Immature natural killer cell (primary cell): ENCODE measurements around the gene LRRC4. TPM values are rescaled to one million over a fixed set of nuclear protein-coding genes. Genes with fewer than 3 reads are reported as not detected.

Experiments used
- DNase-seq, 3 donors: peaks; one replicate each; pipeline ENCODE4 v3.0.0; 2022; ENCODE audit warnings: mixed read lengths in 1 of 3
- H3K27ac Mint-ChIP-seq, 6 donors: one replicate each; pipeline ENCODE4 v1.8.0; 2020; ENCODE audit warnings: mixed read lengths in 6 of 6, mild to moderate bottlenecking in 5 of 6, inconsistent platforms in 4 of 6, moderate library complexity in 3 of 6
- H3K27me3 Mint-ChIP-seq, 3 donors: one replicate each; pipeline ENCODE4 v1.8.0; 2020 to 2021; ENCODE audit warnings: low read depth in 3 of 3, mild to moderate bottlenecking in 3 of 3, mixed read lengths in 3 of 3, moderate library complexity in 3 of 3, inconsistent platforms in 1 of 3
- H3K36me3 Mint-ChIP-seq, 3 donors: one replicate each; pipeline ENCODE4 v1.8.0; 2020; ENCODE audit warnings: mixed read lengths in 3 of 3, inconsistent platforms in 2 of 3, mild to moderate bottlenecking in 2 of 3
- H3K4me1 Mint-ChIP-seq, 2 donors: one replicate each; pipeline ENCODE4 v1.8.0; 2020; ENCODE audit warnings: inconsistent platforms in 2 of 2, mild to moderate bottlenecking in 2 of 2, mixed read lengths in 2 of 2, moderate library complexity in 1 of 2
- H3K4me3 Mint-ChIP-seq, 5 donors: one replicate each; pipeline ENCODE4 v1.8.0; 2020; ENCODE audit warnings: mild to moderate bottlenecking in 5 of 5, mixed read lengths in 5 of 5, inconsistent platforms in 3 of 5, moderate library complexity in 3 of 5
- H3K9me3 Mint-ChIP-seq, 6 donors: one replicate each; pipeline ENCODE4 v1.8.0; 2020; ENCODE audit warnings: mild to moderate bottlenecking in 6 of 6, mixed read lengths in 6 of 6, inconsistent platforms in 4 of 6, moderate library complexity in 3 of 6
- polyA plus RNA-seq, 3 donors: library from polyadenylated mRNA; unstranded; fragments of 300-500 nt; fragmentation: Illumina TruSeq; gene quantifications; one replicate each; pipeline ENCODE4 v1.2.3, GENCODE V29; 2021

The LRRC4 gene
- polyA plus RNA-seq, 3 donors from 2014 or later = 0.08 to 0.36 TPM; not detected in 1

GRCh38 chr7:128020159-128020558, 11.1 kb downstream of the LRRC4 start:
- Mint-ChIP-seq H3K27ac (no peak overlapping the region), H3K27me3 (peaks cover 0 to 2% (median 0%) of the 10 kb centered on the region in 3 donors), H3K36me3 (peaks cover 4 to 10% (median 5%) of the 10 kb centered on the region in 3 donors), H3K9me3 (no peaks in the 10 kb centered on the region), H3K4me1 (no peaks in the 10 kb centered on the region), H3K4me3 (no peak overlapping the region)
- DNase-seq = no peak

DNA sequence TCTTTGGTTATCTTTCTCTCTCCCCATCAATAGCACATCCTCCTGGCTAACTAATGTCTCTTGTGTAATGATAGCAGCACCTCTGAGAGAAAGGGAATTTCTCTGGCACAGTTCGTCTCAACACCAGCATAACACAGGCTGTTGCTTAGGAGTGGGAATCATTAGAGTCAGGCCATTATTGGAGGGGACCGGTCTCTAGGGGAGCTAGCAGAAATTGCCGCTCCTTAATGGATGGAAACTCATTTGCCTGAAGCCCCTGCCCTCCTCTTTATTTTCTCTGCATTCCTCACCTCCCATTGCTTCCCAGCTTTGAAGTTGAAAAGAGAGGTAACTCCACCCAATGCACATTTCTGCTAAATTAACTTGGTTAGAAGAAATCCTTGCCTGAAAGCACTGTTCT, 11.9 kb downstream of the LRRC4 start:
- no peak overlapping the region for H3K4me3 Mint-ChIP-seq
- no peaks in the 10 kb centered on the region for H3K4me1 Mint-ChIP-seq
- no peaks in the 10 kb centered on the region for H3K9me3 Mint-ChIP-seq
- H3K27ac Mint-ChIP-seq = no peak overlapping the region
- peaks cover 4 to 10% (median 5%) of the 10 kb centered on the region in 3 donors for H3K36me3 Mint-ChIP-seq
- DNase-seq = no peak
- peaks cover 0 to 2% (median 0%) of the 10 kb centered on the region in 3 donors for H3K27me3 Mint-ChIP-seq

DNA sequence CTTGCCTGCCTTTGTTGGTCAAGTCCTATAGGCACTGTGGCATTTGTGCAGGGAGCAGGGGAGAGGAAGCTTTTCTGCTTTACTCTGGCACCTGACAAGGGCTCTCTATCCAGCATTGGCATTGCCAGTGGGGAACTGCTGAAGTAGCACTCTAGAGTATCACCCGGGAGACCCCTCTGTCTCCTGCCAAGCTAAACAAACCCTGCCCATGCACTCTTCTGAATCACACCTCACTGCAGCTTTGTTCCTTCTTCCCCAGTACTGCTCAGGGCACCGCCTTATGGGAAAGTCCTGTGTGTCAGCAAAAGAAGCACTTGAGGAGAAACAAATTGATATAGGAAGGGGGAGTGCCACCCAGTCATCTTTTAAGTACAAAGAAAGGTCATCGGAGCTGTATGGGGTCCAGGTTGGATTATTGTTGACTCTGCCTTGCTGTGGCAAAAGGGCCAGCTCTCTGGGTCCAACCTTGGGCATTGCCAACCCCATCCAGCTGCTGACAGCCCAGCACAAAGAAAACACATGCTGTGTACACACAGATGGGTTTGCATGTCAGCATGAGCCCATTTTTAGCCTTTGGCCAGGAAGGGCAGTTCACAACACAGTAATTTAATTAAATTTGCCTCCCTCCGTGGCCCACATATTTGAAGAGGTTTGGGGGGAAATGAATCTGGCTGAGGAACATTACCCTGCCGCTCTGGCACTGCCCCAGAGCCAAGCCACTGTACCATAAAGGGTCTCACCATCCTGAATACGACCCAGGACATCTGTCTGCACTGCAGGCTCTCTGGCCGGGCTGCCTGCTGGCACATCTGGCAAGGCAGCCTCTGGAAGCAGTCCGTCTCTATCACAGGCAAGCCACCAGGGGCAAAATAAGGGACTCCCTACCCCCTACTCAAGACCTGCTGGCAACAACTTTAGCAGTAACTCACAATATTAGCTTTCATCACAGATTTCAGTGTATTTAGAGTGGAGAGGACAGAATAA, 13.1 kb downstream of the LRRC4 start:
- peaks cover 4 to 10% (median 5%) of the 10 kb centered on the region in 3 donors for H3K36me3 Mint-ChIP-seq
- H3K4me3 Mint-ChIP-seq = no peak overlapping the region
- H3K27ac Mint-ChIP-seq = no peak overlapping the region
- peaks cover 0 to 2% (median 0%) of the 10 kb centered on the region in 3 donors for H3K27me3 Mint-ChIP-seq
- no peaks in the 10 kb centered on the region for H3K9me3 Mint-ChIP-seq
- no peaks in the 10 kb centered on the region for H3K4me1 Mint-ChIP-seq
- DNase-seq = no peak

DNA sequence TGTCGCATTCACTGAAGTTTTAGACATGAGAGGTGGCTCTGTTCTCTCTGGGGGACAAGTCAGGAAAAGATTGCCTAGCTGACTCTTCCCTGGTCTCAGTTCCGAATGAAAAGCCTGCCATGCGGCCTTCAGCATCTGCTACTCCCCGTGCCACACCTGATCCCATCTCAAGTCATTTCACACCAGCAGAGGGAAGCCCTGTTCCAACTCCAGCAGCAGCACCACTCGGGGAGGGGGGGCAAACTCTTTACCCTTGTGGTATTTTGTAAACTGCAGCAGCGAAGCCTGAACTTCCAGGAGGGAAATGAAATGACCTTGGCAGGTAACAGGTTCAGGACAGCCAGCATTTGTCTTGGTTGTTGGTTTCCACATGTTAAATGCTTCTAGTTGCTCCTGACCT, 13.8 kb downstream of the LRRC4 start:
- peaks cover 0 to 2% (median 0%) of the 10 kb centered on the region in 3 donors for H3K27me3 Mint-ChIP-seq
- no peak overlapping the region for H3K27ac Mint-ChIP-seq
- no peaks in the 10 kb centered on the region for H3K4me1 Mint-ChIP-seq
- no peak for DNase-seq
- H3K9me3 Mint-ChIP-seq = no peaks in the 10 kb centered on the region
- peaks cover 5 to 7% (median 7%) of the 10 kb centered on the region in 3 donors for H3K36me3 Mint-ChIP-seq
- H3K4me3 Mint-ChIP-seq = no peak overlapping the region

DNA sequence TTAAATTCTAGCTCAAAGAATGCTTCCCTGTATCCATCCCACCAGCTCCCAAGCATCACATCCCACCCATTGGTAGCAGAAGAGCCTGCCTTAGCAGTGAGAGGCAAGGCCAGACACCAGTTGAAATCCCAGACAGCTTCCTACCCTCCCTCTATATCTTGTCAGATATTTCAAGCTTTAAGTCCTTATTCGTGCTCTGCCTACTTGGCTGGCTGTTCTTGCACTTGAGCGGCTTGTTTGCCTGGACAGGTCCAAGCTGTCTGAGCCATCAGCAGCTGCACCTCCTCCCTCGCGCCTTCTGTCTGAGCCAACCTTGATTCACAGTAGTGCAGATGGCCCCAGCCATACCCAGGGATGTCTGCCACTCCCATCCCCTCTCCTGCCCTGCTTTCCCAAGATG, 16.4 kb downstream of the LRRC4 start:
- H3K27me3 Mint-ChIP-seq = peaks cover 0 to 2% (median 0%) of the 10 kb centered on the region in 3 donors
- H3K36me3 Mint-ChIP-seq = peaks cover 0 to 8% (median 3%) of the 10 kb centered on the region in 3 donors
- no peaks in the 10 kb centered on the region for H3K4me1 Mint-ChIP-seq
- H3K27ac Mint-ChIP-seq = no peak overlapping the region
- no peaks in the 10 kb centered on the region for H3K9me3 Mint-ChIP-seq
- no peak overlapping the region for H3K4me3 Mint-ChIP-seq
- no peak for DNase-seq

GRCh38 chr7:128011131-128011661, 20.0 kb downstream of the LRRC4 start:
- Mint-ChIP-seq H3K9me3 (no peaks in the 10 kb centered on the region), H3K4me3 (no peak overlapping the region), H3K4me1 (no peaks in the 10 kb centered on the region), H3K36me3 (peaks cover 3 to 8% (median 6%) of the 10 kb centered on the region in 3 donors), H3K27ac (peak overlapping the region in 1 of 6 donors; percentile 47), H3K27me3 (no peaks in the 10 kb centered on the region)
- no peak for DNase-seq

- peaks cover 3 to 8% (median 6%) of the 10 kb centered on the region in 3 donors for H3K36me3 Mint-ChIP-seq
- no peaks in the 10 kb centered on the region for H3K27me3 Mint-ChIP-seq
- H3K4me1 Mint-ChIP-seq = no peaks in the 10 kb centered on the region
- no peak for DNase-seq
- H3K4me3 Mint-ChIP-seq = no peak overlapping the region
- no peak overlapping the region for H3K27ac Mint-ChIP-seq
- H3K9me3 Mint-ChIP-seq = no peaks in the 10 kb centered on the region
These were observed 20.7 kb downstream of the LRRC4 start for GRCh38 chr7:128010391-128011127.

GRCh38 chr7:128008744-128009143, 22.5 kb downstream of the LRRC4 start:
- Mint-ChIP-seq H3K36me3 (peaks cover 3 to 6% (median 4%) of the 10 kb centered on the region in 3 donors), H3K27me3 (no peaks in the 10 kb centered on the region), H3K4me3 (no peak overlapping the region), H3K9me3 (no peaks in the 10 kb centered on the region), H3K27ac (no peak overlapping the region), H3K4me1 (peaks cover 11 to 18% of the 10 kb centered on the region in 2 donors)
- DNase-seq = no peak

GRCh38 chr7:128008141-128008540, 23.1 kb downstream of the LRRC4 start:
- Mint-ChIP-seq H3K27ac (no peak overlapping the region), H3K27me3 (no peaks in the 10 kb centered on the region), H3K9me3 (no peaks in the 10 kb centered on the region), H3K4me3 (no peak overlapping the region), H3K36me3 (peaks cover 3 to 6% (median 4%) of the 10 kb centered on the region in 3 donors), H3K4me1 (peaks cover 17 to 24% of the 10 kb centered on the region in 2 donors)
- DNase-seq = no peak

DNA sequence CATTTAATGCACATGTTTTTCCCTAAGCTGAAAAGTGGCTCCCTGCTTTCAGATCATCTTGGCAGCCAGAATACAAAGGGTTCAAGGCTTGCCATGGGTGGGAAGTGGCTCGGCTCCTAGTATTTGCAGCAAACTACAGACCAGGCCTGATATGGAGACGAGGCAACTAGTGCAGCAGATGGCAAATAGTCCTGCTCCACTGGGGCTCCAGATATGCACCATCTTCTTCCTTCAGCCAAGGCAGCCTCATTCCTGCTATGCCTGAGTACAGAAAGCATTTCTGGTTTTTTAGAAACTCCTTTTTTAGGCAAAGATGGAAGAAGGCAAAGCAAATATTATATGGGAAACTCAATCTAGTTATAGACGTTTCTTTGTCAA, 23.9 kb downstream of the LRRC4 start:
- Mint-ChIP-seq H3K36me3 (peaks cover 0 to 6% (median 4%) of the 10 kb centered on the region in 3 donors), H3K4me3 (no peak overlapping the region), H3K27me3 (no peaks in the 10 kb centered on the region), H3K4me1 (peaks cover 25% of the 10 kb centered on the region in 2 donors), H3K27ac (no peak overlapping the region), H3K9me3 (no peaks in the 10 kb centered on the region)
- DNase-seq = no peak

DNA sequence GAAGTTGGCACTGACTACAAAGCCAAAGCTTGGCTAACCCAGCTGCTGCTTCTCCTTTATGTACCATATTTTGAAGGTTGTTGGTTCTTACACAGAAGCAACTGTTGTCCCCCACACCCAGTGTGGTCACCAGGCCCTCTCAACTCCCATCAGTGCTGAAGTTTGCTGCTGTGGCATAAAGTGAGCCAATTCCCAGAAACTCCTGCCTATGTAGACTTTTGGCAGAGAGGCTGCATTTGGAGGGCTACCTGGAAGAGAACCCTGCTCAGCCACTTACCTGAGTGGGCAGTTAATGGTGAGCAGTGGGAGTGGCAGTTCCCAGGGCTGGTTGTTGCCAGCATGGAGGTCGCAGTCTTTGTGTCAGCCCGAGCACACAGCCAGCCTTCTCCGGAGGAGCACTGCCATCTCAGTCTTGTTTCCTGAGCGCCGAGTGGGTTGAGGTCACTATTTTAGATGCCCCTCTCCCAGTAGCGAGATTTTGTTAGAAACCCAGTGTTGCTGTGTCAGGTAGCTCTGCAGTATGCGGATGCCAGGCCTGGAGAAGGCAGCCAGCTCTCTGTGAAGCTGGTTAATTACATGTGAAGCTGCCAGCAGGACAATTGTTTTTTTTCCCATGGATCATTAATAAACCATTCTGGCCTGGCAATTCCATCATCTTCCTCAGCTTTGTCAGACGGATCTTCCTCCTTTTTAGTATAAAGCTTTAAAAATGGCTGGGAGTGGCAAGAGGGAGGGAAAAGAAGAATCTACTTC, 24.5 kb downstream of the LRRC4 start:
- H3K27ac Mint-ChIP-seq = no peak overlapping the region

DNA sequence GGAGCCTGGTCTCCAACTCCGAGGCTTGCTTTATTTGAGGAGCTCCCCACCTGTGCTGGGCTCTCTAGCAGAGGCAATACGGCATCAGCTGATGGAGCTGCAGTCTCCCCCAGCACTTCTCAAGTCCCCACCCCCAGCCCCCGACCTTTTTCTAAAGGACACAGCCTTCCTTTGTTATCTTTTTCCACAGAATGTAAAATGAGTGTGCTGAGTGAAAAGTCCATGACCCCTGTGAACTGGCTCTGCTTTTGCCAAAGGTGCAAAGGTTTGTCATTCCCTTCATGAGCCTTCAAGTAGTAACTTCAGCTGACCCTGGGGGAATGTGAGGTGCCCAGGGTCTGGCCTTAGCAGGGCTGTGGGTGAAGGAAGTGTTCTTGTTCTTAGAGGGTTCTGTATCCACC, 25.5 kb downstream of the LRRC4 start:
- no peaks in the 10 kb centered on the region for H3K27me3 Mint-ChIP-seq
- H3K27ac Mint-ChIP-seq = peak overlapping the region in 2 of 6 donors; percentile 19 to 27
- DNase-seq = no peak
- H3K4me1 Mint-ChIP-seq = peaks cover 25% of the 10 kb centered on the region in 2 donors
- H3K36me3 Mint-ChIP-seq = peaks cover 0 to 7% (median 6%) of the 10 kb centered on the region in 3 donors
- no peak overlapping the region for H3K4me3 Mint-ChIP-seq
- H3K9me3 Mint-ChIP-seq = no peaks in the 10 kb centered on the region

More for the DNA sequence above, 24.5 kb downstream of the LRRC4 start:
- peaks cover 0 to 6% (median 4%) of the 10 kb centered on the region in 3 donors for H3K36me3 Mint-ChIP-seq
- no peaks in the 10 kb centered on the region for H3K9me3 Mint-ChIP-seq
- no peak for DNase-seq
- no peak overlapping the region for H3K4me3 Mint-ChIP-seq
- peaks cover 25% of the 10 kb centered on the region in 2 donors for H3K4me1 Mint-ChIP-seq
- no peaks in the 10 kb centered on the region for H3K27me3 Mint-ChIP-seq

DNA sequence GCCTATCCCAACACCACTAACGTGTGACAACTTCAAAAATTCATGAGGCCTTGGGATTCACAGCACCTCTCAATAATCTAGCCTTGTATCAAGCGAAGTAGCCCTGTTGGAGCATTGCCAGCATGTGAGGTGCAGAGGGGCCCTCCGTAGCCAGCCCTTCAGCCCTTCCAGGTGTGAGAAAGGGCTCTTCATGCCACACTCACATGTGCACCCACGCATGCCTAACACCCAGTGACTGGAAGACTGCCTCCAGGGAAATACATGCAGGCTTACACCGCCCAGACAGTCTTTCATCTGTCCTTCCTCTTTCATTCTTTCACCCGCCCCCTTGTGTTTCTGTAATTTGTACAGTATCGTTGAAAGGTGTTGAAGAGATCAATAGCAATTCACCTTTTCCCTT, 26.1 kb downstream of the LRRC4 start:
- Mint-ChIP-seq H3K4me1 (peaks cover 25% of the 10 kb centered on the region in 2 donors), H3K4me3 (no peak overlapping the region), H3K27ac (peak overlapping the region in 2 of 6 donors; percentile 20 to 27), H3K27me3 (no peaks in the 10 kb centered on the region), H3K9me3 (no peaks in the 10 kb centered on the region), H3K36me3 (peaks cover 0 to 6% (median 5%) of the 10 kb centered on the region in 3 donors)
- DNase-seq = no peak
